ENCODE results near the gene PPARG. TPM values are rescaled to one million over a fixed set of nuclear protein-coding genes. Genes with fewer than 3 reads are reported as not detected.

The PPARG gene
- polyA plus RNA-seq, 1 of the 3 experiments (the other 2 are of a cell fraction): 2.8 TPM

DNA sequence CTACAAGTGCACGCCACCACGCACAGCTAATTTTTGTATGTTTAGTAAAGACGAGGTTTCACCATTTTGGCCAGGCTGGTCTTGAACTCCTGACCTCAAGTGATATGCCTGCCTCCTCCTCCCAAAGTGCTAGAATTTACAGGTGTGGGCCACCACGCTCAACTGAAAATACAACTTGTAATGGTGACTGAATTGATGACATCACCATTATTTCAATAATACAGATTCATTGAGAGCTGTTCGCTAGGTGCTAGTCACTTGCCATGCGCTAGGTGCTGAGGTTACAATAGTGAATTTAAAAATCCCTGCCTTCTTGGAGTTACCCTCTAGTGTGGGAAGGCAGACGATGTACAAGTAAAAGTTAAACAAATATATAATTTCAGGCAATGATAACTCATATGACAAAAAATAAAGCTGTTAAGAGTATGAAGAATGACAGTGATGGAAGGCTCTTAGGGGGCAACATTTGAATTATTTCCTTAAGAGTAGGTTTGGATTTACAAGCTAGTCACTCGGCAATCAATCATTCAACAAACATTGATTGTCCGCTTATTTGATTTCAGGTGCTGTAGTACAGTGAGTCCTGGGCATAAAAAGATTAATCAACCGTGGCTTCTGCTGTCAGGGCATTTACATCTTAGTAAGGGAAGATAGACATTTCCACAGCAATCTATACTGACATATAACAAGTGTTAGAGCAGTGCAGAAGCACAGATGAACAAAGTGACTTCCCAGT lies 9.1 kb upstream of the PPARG start (continued):
- TF ChIP-seq, protein P1, sequence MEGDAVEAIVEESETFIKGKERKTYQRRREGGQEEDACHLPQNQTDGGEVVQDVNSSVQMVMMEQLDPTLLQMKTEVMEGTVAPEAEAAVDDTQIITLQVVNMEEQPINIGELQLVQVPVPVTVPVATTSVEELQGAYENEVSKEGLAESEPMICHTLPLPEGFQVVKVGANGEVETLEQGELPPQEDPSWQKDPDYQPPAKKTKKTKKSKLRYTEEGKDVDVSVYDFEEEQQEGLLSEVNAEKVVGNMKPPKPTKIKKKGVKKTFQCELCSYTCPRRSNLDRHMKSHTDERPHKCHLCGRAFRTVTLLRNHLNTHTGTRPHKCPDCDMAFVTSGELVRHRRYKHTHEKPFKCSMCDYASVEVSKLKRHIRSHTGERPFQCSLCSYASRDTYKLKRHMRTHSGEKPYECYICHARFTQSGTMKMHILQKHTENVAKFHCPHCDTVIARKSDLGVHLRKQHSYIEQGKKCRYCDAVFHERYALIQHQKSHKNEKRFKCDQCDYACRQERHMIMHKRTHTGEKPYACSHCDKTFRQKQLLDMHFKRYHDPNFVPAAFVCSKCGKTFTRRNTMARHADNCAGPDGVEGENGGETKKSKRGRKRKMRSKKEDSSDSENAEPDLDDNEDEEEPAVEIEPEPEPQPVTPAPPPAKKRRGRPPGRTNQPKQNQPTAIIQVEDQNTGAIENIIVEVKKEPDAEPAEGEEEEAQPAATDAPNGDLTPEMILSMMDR (IDR thresholded peaks at IDR 0.05): no peak

GRCh38 chr3:12280357-12280806 lies 8.5 kb upstream of the PPARG start:
- Histone ChIP-seq H2AFZ (ENCODE audit: low read depth) (no peak overlapping the region), H3K79me2 (ENCODE audit: insufficient read depth) (no peaks in the 10 kb centered on the region), H3K9ac (no peak overlapping the region), H3K4me2 (no peak overlapping the region), H3K9me2 (no peaks in the 10 kb centered on the region), H3F3A (replicated peaks; ENCODE audit: insufficient read depth) (peaks cover 3% of the 10 kb centered on the region), H3K4me3 (ENCODE audit: low read depth in 2 of 2, low read length in 1 of 2) (no peak overlapping the region), H3K27me3 (ENCODE audit: insufficient read depth) (no peaks in the 10 kb centered on the region), H4K20me1 (ENCODE audit: insufficient read depth) (no peaks in the 10 kb centered on the region), H3K36me3 (replicated peaks in 1 of 2; ENCODE audit: control insufficient read depth in 1 of 2, insufficient read depth in 2 of 2, low read length in 1 of 2) (no peaks in the 10 kb centered on the region), H3K4me1 (ENCODE audit: control insufficient read depth in 1 of 2, insufficient read depth in 2 of 2, low read depth in 1 of 2, low read length in 1 of 2) (no peaks in the 10 kb centered on the region), H3K9me3 (no peaks in the 10 kb centered on the region), H3K27ac (ENCODE audit: low read depth in 2 of 2, low read length in 1 of 2) (no peak overlapping the region)
- WGBS (ENCODE audit: low lambda C conversion rate): 80% methylated on average over 9 of the region's 9 CpGs
- POLR2A ChIA-PET: no interaction called here
- DNase-seq: no peak
- TF ChIP-seq GABPA (IDR thresholded peaks at IDR 0.05; ENCODE audit: low read depth): no peak
- TF ChIP-seq PBX3 (IDR thresholded peaks at IDR 0.05): no peak
- no peak for TF ChIP-seq TAF1 (IDR thresholded peaks at IDR 0.05; ENCODE audit: borderline replicate concordance, low read depth, low read length)
- no peak for TF ChIP-seq TEAD4 (IDR thresholded peaks at IDR 0.05; ENCODE audit: borderline replicate concordance, insufficient read depth)
- no peak for TF ChIP-seq SMC3 (IDR thresholded peaks at IDR 0.05; ENCODE audit: low read depth, low read length)
- no peak for TF ChIP-seq RFX5 (IDR thresholded peaks at IDR 0.05; ENCODE audit: low read length)
- TF ChIP-seq RXRA (IDR thresholded peaks at IDR 0.05; ENCODE audit: borderline replicate concordance, low read depth): no peak
- TF ChIP-seq, protein P2, sequence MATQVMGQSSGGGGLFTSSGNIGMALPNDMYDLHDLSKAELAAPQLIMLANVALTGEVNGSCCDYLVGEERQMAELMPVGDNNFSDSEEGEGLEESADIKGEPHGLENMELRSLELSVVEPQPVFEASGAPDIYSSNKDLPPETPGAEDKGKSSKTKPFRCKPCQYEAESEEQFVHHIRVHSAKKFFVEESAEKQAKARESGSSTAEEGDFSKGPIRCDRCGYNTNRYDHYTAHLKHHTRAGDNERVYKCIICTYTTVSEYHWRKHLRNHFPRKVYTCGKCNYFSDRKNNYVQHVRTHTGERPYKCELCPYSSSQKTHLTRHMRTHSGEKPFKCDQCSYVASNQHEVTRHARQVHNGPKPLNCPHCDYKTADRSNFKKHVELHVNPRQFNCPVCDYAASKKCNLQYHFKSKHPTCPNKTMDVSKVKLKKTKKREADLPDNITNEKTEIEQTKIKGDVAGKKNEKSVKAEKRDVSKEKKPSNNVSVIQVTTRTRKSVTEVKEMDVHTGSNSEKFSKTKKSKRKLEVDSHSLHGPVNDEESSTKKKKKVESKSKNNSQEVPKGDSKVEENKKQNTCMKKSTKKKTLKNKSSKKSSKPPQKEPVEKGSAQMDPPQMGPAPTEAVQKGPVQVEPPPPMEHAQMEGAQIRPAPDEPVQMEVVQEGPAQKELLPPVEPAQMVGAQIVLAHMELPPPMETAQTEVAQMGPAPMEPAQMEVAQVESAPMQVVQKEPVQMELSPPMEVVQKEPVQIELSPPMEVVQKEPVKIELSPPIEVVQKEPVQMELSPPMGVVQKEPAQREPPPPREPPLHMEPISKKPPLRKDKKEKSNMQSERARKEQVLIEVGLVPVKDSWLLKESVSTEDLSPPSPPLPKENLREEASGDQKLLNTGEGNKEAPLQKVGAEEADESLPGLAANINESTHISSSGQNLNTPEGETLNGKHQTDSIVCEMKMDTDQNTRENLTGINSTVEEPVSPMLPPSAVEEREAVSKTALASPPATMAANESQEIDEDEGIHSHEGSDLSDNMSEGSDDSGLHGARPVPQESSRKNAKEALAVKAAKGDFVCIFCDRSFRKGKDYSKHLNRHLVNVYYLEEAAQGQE (IDR thresholded peaks at IDR 0.05; ENCODE audit: low read depth, low read length): no peak
- TF ChIP-seq NFIC (IDR thresholded peaks at IDR 0.05; ENCODE audit: borderline replicate concordance): no peak
- TF ChIP-seq USF2 (IDR thresholded peaks at IDR 0.05; ENCODE audit: borderline replicate concordance, low read depth, low read length): no peak
- no peak for TF ChIP-seq CHD2 (IDR thresholded peaks at IDR 0.05; ENCODE audit: low read length, partially characterized antibody)
- TF ChIP-seq EZH2phosphoT487 (IDR thresholded peaks at IDR 0.05; ENCODE audit: borderline replicate concordance, low read depth): no peak
- TF ChIP-seq YY1 (IDR thresholded peaks at IDR 0.05; ENCODE audit: low read depth): no peak
- TF ChIP-seq USF1 (IDR thresholded peaks at IDR 0.05; ENCODE audit: borderline replicate concordance, low read depth): no peak
- CTCF ChIA-PET: no interaction called here

Measured in SK-N-SH (cell line).